OCI-LY7 (cell line): Measurements from ENCODE around the gene CREG2.

Experiments
- CTCF ChIP-seq: fragments of 200-600 bp; sonication (generic); conservative IDR thresholded peaks from 2 replicates; pipeline ENCODE4 v1.5.1; 2014; ENCODE audit warnings: mild to moderate bottlenecking, antibody characterized with exemption, low read length, moderate library complexity, mixed read lengths
- EZH2phosphoT487 ChIP-seq: fragments of 200-600 bp; sonication (generic); IDR thresholded peaks from 2 replicates; pipeline ENCODE4 v1.6.1; 2018; ENCODE audit warnings: low read depth, borderline replicate concordance, mild to moderate bottlenecking, mixed run types, antibody characterized with exemption, low read length, moderate library complexity, mixed read lengths

- TF ChIP-seq CTCF (no peak), EZH2phosphoT487 (no peak)
These were observed 31.3 kb upstream of the CREG2 start for GRCh38 chr2:101418460-101419095.
